NCI-H2081 treated with DMSO at 0.1 percent for 48 hours (cell line): ENCODE measurements around the gene SIX2.

Experiments
- DNase-seq: peaks from one replicate; lab custom pipeline; 2025; lab: John Stamatoyannopoulos, UW

SIX2 gene

DNA sequence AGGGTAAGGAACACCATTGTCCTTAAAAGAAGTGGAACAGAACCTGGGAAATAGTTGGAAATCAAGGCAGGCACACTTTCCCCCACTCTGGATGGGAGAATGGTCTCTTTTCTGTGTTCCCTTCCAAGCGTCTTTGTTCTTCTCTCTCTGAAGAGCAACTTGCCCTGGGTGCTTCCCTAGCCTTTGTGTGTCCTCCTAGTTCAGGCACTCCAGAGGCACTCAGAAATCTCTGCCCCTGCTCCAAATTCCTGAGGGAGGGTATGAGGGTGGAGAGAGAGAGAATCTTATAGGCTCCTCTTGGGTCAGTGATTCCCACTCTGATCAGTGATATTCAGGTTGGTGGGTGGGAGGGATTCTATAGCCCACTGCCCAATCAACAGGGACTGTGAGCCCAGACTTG, 8.8 kb upstream of the SIX2 start:
- no peak for DNase-seq

DNA sequence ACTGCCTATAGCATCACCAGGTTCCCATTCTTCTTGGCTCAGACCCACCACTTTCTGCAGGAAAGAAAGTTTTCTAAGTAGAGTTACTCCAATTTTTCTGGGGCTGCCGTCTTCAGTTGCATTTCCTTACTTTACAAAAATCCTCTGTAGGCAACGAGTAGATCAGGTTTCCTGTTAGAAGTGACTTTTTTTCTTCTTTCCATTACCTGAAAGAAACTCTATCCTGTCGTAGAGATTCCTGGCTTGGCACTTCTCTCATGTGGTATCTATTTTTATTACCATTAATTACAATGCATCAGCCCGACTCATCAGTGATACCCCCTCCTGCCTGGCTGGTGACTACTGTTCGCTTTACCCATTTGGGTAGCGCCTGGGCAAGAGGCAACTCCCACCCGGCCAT, 5.6 kb upstream of the SIX2 start:
- no peak for DNase-seq

DNA sequence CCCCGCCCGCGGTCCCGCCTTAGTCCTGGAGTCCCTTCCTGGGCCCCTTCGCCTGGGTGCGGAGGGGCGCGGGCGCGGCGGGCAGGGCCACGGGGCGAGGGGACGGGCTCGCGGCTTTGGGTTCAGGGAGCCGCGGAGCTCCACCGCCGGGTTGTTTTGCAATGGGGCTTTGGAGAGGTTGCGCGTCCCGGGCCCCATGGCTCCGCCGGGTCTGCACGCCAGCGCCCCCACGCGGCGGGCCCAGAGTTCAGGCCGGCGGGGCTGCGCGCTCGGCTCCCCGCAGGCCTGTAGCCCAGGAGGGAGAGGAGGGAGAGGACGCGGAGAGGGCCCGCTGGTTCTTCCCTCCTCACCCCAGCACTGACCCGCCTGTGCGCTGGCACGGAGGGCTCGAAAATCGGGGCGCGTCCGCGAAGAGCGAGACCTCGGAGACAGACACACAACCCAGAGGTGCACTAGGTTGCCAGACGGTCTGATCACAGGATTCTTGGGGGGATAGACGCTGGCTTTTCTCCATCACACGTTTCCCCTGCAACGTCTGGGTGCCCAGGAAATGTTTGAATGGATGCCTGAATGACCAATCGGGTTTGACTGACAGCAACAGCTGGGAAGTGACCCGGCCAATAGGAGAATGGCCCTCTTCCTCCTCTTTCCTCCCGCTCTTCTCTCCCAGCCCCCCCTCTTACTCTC, 4.9 kb upstream of the SIX2 start:
- DNase-seq: no peak

DNA sequence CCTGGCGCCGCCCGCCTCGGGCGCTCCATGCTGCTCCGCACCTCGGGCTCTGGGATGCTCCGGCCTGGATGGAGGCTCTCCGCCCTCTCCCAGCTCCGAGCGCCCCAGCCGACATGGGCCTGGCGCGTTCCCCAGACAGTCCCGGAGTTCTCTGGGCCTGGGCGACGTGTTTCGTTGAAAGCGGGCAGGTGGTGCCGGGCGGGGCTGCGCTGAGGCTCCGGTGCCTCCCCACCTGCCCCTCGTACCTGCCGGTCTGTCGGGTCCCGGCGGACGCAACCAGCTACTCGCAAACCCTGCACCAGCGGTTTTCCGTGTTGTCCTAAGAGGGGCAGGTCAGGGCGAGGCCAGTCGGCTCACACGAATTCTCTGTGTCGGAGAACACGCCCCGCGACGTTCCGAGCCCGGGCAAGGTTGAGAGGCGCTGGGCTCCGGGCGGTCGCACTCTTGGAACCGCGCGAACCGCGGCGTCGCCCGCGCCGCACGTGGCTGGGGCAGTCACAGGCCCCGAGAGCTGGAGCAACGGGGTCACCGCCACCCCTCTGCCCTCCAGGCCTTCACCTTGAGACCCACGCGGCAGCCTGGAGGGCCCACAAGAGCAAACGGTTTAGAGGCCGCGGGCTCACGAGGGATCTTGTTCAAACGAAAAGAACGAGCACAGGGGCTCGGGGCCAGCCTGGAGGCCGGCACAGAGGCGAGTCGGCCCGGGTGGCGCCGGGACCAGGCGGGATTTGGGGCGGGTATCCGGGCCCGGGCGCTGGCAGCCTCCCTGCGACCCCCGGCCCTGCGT, 4.2 kb upstream of the SIX2 start:
- DNase-seq: no peak

DNA sequence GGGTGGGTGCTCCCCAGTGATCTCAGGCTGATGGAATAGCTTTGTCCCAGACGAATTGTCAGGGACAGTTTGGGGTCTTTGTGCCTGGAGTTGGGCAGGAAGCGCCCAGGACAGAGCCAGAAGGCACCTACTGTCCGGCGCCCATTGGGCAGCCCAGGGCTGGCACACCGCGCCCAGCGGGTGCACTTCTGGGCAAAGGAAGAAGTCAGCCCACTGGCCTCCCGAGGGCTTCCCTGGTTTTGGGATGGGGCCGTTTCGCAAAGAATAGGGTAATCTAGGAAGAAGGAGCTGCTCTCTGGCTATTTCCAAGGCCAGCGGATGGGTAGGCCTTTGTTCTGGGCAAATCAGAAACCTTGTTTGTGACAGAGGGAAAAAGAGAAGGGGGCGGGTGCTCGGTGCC, 3.5 kb upstream of the SIX2 start:
- no peak for DNase-seq

DNA sequence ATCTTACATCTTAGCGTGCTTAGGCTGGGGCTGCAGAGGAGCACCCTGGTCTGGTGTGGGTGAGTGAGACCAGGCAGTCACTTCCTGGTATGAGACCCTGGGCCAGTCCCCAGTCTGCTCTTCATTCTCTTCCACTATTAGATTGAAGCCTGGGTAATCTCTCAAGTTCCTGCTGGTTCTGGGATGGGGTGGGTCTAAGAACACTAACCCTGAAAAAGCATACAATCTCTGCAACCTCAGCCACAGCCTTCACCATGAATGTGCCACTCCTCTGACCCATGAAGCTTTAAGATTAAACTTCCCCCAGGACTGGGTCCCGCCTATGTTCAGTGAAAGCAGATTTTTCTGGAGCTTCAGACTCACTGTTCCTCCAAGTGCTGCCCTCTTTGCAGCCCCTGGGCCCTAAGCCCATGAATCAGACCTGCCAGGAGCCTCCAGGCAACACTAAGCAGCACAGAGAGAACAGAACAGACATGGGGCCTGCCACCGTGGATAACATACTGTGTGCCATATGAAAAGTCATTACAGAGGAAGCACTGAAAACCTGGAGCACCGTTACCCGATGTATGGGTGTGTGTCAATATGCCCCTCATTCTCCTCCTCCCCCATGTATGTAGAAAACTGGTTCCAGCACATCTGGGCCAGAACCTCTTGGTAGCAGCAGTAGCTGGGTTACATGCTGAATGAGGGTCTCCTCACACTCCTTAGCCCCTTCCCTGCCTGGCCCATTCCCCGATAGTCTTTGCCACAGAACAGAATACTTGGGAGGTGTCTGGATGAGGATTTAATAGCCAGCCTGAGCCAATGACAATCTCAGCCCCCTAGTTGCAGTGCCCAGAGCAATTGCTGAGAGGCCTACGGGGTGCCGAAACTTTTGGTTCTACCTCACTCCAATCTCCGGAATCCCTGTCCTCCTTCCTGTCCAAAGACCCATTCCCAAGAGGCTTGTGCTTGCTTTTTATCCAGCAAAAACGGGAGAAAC, 2.7 kb upstream of the SIX2 start:
- DNase-seq: no peak

DNA sequence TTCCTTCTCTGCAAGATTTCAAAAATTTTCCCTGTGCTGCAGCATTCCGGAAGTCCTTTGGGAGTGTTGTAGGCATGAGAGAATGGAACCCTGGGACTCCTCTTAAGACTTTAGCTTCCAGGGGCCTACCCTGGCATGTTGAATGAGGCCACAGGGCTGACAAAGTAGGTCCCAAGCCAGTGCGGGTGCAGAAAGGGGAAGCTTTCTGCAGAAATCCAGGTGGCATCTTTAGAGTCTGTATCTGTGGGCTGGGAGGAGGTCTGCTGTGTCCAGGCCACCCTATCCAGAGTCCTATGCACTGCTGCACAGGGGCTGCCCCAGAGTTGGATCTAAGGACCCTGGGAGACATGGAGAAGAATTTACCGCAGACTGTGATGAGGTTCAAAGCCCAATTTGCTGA, 1.9 kb upstream of the SIX2 start:
- no peak for DNase-seq

DNA sequence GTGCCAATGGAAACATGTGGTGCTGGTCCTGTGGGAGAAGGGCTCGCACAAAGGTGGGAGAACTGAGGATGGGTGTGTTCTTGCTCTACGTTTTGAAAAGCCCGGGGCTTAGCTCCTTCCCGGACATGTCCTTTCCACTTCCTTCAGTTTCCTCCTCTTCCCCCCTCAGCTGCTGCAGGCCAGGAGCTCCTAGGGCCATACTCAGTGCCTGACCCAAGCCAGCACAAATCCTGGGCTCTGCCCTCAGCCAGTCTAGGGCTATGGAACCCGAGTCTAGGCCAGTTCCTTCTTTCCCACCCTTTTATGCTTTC, 1.4 kb upstream of the SIX2 start:
- DNase-seq: no peak

DNA sequence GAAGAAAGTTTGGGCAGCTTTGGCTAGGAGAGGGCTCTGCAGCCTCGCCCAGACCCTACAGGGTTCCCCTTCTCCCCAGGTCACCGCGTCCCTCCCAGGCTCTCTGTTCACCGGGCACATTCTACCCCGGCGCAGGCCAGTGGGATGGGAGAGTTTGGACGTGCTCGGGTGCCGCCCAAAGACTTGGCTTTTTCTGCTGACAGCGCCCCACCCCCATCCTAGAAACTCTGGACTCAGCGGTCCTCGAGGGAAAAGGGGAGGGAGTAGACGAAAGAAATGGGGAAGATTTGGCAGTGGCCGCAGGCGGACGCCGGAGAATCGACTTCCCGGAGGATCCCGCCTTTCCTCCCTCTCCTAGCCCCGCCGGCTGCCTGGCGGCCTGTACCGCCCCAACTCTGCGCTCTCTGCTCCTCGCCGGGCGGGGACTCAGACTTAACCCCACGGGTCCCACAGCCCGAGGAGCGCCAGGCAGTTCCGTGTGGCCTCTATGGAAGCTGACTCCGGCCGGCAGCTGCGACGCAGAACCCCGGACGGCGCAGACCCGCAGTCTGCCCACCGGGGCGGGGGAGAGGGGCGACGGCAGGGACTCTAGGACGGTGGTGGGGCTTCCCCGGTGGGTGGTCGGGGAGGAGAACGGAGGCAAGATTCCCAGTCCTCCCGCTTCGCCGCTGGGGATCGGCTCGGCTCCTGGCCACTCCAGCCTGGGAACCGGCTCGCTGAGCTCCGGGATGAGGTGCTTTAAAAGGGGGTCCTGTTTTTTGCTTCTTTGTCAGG, 863 bp upstream of the SIX2 start:
- no peak for DNase-seq

DNA sequence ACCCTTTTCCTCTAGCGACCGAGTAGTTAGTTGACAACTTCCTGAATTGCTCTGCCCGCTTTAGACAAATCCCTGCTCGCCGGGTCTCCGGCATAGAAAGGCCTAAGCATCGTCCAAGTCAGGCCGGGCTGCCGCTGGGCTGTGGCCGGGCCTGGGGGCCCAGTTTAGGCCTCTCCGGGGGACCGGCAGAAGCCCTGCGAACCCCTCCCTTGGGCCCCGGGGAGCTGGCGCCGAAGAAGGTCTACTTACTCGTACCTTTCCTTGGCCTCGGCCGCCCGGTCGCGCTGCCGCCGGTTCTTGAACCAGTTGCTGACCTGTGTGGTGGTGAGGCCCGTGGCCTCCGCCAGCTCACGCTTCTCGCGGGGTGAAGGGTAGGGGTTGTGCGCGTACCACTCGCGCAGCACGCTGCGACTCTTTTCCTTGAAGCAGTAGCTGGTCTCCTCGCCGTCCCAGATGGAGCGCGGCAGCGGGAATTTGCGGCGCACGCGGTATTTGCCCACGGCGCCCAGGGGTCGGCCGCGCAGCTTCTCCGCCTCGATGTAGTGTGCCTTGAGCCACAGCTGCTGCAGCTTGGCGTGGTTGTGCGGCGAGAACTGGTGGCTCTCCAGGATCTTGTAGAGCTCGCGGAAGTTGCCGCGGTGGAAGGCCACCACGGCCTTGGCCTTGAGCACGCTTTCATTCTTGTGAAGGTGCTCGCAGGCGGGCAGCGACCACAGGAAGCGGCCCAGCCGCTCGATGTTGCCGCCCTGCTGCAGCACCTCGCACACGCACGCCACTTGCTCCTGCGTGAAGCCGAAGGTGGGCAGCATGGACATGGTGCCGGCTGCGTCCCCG, 739 bp downstream of the SIX2 start:
- no peak for DNase-seq

DNA sequence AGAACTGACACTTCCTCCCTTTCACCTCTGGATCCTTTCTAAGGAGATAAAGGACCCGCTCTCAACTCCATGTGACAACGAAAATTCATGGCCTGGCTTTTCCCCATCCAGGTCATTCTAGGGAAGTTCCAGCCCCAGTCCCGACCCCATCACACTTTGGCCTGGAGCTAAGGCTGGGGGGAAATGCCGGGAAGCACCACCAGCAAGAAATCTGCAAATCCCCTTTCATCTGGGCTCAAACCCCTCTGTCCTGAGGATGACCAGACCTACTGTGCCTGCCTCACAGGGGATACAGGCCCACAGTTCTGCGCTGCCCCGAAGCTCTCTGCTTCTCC, 1.3 kb downstream of the SIX2 start:
- no peak for DNase-seq

DNA sequence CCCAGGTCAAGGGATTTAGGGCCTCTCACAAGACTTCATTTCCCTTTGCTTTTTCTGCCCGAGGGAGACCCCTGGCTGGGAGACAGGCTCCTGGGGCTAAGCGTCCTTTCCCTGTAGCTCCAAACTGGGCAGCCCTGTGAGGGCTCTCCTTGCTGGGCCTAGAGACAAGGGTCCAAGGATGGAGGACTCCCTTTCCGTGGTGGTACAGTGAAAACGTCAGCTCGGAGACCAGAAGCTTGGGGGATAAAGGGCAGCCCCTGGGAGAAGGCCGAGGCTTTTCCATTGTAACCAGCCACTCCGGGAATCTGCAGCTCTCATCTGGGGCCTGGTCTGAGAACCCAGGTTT, 2.3 kb downstream of the SIX2 start:
- no peak for DNase-seq

DNA sequence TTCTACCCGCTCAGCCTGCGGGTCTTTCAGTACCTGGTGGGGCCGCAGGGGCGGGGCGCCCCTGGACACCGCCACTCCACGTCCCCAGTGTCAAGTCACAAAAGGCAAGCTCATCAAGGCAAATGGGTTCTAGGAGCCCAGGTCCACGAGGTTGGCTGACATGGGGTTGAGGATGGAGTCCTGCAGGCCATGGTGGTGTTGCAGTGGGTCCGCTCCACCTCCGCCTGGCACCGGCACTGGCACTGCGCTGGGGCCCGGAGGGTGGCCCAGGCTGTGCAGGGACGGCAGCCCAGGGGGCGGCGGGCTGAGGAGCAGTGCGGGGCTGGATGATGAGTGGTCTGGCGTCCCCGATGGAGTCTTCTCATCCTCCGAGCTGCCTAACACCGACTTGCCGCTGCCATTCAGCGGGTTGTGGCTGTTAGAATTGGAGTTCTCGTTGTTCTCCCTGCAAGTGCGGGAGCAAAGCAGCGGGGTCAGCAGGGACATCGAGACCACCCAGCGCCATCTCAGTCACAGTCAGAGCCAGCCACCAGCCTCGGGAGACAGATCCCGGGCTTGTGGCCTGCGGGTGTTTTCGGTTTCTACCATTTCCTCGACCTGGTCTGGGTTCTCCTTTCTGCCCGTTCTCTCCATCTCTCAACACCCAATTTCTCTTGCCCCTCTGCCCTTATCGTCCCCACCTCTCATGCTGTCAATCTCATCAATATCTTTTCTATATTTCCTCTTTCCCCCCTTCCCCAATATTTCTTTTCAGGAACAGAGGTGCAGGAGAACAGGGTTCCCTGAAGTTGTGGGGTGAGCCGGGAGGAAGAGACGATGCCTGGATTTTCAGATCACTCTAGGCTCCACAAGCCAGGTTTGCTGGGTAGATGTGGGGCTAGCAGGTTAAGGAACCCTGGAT, 3.0 kb downstream of the SIX2 start:
- DNase-seq: no peak

DNA sequence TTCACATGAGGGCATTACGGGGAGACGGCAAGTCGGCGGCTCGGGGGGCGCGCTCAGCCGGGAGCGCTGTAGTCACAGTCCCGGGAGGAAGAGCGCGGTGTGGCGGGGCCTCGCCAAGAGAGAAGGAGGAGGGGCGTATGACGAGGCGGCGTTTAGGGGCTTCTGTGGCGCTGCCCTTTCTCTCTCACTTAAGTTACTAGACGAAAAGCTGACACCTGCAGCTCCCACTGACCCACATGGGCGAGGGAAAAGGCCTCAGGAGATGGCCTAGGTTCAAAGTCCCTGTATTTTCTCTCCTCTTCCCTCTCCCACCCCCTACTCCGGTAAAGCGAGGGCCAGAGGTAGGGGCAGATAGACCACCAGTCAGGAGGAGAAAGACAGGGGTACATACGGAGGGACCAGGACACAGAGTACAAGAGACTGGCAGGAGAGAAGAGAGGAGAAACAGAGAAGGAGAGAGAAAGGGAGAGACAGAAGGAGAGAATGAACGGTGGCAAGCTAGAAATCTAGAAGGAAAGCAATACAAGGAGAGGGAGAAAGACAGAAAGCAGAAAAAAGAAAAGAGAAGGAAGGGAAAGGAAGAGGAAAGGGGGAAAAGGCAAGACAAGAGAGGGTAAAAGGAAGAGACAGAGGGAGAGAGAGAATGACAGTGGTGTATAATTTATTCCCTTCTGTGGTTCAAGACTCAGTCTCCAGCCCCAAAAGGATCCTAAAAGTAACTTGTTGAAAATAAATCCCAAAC, 3.8 kb downstream of the SIX2 start:
- no peak for DNase-seq

DNA sequence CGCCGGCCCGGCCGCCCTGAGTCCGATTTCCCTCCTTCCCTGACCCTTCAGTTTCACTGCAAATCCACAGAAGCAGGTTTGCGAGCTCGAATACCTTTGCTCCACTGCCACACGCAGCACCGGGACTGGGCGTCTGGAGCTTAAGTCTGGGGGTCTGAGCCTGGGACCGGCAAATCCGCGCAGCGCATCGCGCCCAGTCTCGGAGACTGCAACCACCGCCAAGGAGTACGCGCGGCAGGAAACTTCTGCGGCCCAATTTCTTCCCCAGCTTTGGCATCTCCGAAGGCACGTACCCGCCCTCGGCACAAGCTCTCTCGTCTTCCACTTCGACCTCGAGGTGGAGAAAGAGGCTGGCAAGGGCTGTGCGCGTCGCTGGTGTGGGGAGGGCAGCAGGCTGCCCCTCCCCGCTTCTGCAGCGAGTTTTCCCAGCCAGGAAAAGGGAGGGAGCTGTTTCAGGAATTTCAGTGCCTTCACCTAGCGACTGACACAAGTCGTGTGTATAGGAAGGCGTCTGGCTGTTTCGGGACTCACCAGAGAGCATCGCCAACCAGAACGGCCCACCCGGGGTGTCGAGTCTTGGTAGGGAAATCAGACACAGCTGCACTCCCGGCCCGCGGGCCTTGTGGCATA, 4.6 kb downstream of the SIX2 start:
- DNase-seq: no peak

DNA sequence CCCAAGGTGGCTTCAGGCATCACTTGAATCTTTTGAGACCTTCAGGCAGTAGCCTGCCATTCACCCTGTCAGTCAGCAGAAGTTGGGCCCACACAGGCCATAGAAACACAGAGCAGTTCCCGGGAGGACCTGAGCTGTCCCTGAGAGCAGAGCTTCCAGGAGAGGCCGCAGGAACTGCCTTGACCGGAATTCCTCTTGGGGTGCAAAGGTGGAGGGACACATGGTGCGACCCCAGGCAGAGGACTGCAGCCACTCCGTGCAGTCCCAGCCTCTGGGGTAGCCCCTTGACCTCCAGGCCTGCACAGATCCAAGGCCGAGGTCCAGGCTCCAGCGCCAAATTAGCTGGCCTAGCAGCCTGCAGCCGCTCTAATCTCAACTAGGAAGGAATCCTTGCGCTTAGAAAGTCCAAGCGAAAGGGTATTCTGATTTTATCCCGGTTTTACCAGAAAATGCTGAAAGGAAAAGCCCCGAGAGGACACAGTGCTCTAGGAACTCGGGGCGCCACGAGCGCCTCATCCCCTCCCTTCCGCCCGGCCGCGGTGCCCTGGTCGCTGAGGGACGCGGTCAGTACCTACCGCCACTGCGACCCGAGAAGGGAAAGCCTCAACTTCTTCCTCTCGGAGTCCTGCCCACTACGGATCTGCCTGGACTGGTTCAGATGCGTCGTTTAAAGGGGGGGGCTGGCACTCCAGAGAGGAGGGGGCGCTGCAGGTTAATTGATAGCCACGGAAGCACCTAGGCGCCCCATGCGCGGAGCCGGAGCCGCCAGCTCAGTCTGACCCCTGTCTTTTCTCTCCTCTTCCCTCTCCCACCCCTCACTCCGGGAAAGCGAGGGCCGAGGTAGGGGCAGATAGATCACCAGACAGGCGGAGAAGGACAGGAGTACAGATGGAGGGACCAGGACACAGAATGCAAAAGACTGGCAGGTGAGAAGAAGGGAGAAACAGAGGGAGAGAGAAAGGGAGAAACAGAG, 5.4 kb downstream of the SIX2 start:
- no peak for DNase-seq

DNA sequence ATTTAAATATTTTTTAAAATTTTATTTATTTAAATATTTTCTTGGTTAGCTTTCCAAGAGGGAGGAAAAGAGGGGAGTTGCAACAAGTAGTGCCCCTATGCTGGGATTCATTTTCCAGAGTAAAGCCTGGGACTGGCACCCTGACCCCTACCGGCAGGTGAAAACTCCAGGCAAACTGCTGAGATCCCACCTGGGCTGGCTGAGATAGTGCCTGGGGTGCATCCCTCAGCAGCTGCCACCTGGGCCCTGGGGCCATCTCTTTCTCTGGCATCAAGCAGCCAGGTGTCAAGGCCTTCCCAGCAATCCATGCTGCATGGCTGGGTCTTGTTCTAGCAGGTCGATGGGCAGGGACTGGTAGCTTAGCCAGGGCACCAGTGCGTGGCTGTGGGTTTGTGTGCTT, 6.6 kb downstream of the SIX2 start:
- no peak for DNase-seq

DNA sequence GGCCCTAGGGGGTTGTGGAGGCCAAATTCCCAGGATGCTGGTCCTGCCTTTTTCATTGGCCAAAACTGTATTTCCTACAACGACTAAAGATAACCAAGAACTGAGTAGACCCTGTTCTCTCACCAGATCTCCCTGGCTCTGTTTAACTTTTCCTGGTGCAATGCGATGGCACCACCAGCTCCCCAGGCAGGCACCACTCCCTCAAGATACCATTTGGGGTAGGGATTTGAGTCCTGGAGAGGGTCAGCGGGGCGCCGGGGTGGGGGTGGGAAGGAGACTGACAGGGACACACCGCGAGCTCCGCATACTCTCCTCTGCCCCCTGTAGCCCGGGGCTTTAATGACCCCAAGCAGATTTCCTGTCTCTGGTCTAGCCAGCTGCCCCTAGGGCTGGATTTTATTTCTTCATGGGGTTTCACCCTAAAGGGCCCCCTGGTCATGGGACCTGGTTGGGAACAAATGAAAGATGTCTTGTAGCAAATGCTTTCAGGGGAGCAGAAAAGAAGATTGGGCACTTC, 7.3 kb downstream of the SIX2 start:
- no peak for DNase-seq
